Measurements from ENCODE around the gene ZNF438.
"Not testable (repeated sequence)": the region's sequence is repeated elsewhere in the genome, so short reads cannot be mapped to it uniquely, and the experiment has no call there.

Gene ZNF438

GRCh38 chr10:31051703-31052102 is 20.0 kb upstream of the ZNF438 start:
- peak; percentile 91 for DNase-seq (ENCODE audit: low spot score)

GRCh38 chr10:31042670-31043069 is 11.0 kb upstream of the ZNF438 start:
- DNase-seq (ENCODE audit: low spot score) = no peak

GRCh38 chr10:31041011-31041410 is 9.3 kb upstream of the ZNF438 start:
- peak; percentile 69 for DNase-seq (ENCODE audit: low spot score)

- DNase-seq (ENCODE audit: low spot score) = peak; percentile 17
Measured at GRCh38 chr10:31039006-31039405, 7.3 kb upstream of the ZNF438 start.

GRCh38 chr10:31037749-31038148 is 6.1 kb upstream of the ZNF438 start:
- no peak for DNase-seq (ENCODE audit: low spot score)

GRCh38 chr10:31036209-31036608 is 4.5 kb upstream of the ZNF438 start:
- DNase-seq (ENCODE audit: low spot score) = peak; percentile 46

DNA sequence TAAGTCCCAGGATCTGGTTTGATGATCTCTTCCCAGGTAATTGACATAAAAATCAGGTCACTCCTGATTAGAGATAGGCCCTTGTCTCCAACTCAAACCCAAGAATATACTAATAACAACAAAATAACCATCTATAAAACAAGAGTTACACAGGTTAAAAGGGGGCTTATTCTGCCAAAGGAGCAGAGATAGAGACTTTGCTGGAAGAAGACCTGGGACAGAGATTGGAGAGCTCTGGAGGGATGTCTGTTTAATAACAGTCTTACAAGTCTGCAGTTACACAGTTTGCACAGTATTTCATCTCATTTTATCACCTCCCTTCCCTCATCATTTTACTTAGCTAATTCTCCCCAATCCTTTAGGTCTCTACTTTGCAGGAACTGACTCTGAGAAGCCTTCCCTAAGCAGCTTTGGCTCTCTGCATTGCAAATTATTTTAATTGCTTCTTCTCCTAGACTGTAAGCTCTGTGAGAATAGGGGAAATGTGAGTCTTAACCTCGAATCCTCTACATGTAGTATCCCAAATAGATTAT is 3.7 kb upstream of the ZNF438 start:
- DNase-seq (ENCODE audit: low spot score) = no peak

GRCh38 chr10:31034098-31034909 is 2.6 kb upstream of the ZNF438 start:
- peak; percentile 84 for DNase-seq (ENCODE audit: low spot score)

DNA sequence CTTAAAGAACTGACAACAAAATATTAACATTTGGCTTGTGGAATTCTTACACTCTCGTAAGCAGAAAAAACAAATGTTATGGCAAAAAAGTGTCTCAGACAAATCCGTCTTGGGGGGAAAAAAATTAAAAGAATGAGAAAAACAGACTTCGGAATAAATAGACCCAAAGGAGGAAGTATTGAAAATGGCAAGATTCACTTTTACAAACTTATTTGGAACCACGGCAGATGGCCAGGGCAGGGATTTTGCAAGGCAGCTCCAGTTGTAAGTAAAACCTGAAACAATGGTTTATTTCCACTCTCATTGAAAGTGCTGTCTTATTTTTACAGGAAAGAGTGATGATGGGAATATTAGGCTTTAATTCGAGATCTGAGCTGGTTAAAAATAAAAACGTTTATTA is 1.5 kb upstream of the ZNF438 start:
- DNase-seq (ENCODE audit: low spot score) = no peak

DNA sequence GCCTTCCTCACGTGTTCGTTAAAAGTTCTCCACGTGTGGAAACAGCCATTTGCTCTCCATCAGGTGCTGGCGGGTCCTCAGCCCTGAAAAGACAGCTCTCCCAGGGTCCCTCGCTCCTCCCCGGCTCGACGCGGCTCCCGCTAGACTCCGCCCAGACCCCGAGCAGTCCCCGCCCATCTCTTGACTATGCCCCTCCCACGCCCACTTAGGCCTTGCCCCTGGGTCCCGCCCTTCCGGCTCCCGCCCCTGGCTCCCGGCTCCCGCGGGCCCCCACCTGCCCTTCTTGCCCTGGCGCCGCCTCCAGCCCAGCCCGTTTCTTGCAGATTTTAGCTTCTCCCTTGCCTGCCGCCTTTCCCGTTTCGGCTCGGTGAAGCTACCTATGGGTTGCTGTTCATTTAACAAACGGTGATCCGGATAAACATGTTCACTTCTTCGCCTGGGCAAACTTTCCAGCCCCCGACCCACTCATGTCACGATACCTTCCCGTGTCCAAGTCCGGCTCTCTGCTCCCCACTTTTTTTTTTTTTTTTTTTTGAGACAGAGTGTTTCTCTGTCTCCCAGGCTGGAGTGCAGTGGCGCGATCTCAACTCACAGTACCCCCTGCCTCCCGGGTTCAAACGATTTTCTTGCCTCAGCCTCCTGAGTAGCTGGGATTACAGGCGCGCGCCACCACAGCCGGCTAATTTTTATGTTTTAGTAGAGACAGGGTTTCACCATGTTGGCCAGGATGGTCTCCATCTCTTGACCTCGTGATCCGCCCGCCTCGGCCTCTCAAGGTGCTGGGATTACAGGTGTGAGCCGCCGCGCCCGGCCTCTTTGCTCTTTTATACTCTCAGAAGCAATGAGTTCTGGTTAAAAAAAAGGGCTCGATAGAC is 830 bp upstream of the ZNF438 start:
- peak; percentile 96 for DNase-seq (ENCODE audit: low spot score)

DNA sequence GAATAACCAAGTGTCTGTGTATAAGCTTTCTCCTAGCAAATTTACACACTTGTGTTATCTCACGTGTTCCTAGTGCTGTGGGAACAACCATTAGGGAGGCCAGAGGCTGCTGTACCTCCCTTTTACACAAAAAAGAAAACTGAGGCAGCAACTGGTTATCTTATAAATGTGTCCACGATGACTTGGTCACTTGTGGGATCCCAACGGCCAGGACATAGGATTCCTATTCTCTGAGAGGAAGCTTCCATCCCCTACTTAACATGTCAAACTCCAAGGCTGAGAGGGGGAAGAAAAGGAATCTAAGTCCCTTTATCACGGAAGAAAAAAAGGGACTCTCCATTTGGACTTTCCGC is 484 bp downstream of the ZNF438 start:
- DNase-seq (ENCODE audit: low spot score) = no peak

- no peak for DNase-seq (ENCODE audit: low spot score)
Measured at GRCh38 chr10:31030800-31031199, 865 bp downstream of the ZNF438 start.

DNA sequence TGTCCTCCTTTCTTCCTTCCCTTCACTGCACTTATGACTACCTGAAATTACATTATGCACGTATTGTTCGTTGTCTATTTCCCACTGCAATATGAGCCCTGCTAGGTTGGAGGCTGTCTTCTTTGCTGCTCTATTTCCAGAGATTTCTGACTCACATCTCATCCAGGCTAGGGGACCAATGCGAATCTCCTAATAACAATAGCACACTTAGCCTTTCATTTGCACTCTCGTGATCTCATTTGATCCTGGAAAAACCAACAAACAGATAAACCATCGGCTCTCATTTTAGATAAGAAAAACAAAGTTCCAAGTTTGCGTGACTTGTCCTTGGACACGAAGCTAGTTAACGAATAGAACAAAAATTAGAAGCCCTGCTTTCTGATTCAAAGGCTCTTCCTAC is 1.4 kb downstream of the ZNF438 start:
- DNase-seq (ENCODE audit: low spot score) = no peak

DNA sequence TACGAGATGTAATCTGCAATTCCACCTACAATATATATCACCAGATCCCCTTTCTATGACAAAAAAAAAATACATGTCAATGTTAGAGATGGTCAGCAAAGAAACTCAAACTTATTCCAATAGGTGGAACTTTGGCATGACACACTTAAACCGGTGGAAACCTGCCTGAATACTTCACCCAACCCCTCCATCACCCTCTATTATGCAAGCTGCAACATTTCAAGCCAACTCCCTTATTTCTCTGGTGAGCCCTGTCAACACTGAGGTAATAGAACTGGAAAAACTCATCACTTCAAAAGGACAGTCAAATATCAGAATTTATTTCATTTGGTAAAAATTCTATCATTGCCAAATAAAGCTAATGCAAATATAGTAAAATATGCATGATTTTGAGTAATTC is 3.6 kb downstream of the ZNF438 start:
- no peak for DNase-seq (ENCODE audit: low spot score)

DNA sequence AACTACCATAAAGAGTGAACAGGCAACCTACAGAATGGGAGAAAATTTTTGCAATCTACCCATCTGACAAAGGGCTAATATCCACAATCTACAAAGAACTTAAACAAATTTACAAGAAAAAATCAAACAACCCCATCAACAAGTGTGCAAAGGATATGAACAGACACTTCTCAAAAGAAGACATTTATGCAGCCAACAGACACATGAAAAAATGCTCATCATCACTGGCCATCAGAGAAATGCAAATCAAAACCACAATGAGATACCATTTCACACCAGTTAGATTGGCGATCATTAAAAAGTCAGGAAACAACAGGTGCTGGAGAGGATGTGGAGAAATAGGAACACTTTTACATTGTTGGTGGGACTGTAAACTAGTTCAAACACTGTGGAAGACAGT is 5.4 kb downstream of the ZNF438 start:
- DNase-seq (ENCODE audit: low spot score) = not testable (repeated sequence)

- no peak for DNase-seq (ENCODE audit: low spot score)
Measured at GRCh38 chr10:31025142-31025541, 6.5 kb downstream of the ZNF438 start.

- no peak for DNase-seq (ENCODE audit: low spot score)
Measured at GRCh38 chr10:31023558-31023957, 8.1 kb downstream of the ZNF438 start.

GRCh38 chr10:31020209-31020608 is 11.5 kb downstream of the ZNF438 start:
- no peak for DNase-seq (ENCODE audit: low spot score)

DNA sequence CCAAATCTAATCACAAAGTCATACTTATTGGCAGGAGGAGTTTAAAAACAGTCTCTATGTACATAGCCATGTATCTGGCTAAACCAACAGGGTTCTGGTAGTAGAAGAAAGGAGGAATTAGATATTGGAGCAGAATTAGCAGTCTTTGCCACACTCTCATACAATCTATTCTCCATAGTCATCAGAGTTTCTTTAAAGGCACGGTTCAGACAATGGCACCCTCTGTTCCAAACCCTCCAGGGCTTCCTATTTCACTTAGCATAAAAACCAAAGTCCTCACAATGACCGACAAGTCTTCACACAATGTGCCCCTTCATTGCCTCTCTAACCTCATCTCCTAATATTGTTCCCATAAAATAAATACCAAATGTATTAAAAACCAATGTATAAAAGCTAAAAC is 12.7 kb downstream of the ZNF438 start:
- DNase-seq (ENCODE audit: low spot score) = no peak

- no peak for DNase-seq (ENCODE audit: low spot score)
Measured at GRCh38 chr10:31018356-31018750, 13.3 kb downstream of the ZNF438 start.

- no peak for DNase-seq (ENCODE audit: low spot score)
Measured at GRCh38 chr10:31017534-31018355, 13.9 kb downstream of the ZNF438 start.

All from kidney tubule cell (primary cell).